Adipose tissue (tissue), 3 donors: ENCODE data around the gene CD80. TPM values are rescaled to one million over a fixed set of nuclear protein-coding genes. Genes with fewer than 3 reads are reported as not detected.
"Not testable (repeated sequence)": the region's sequence is repeated elsewhere in the genome, so short reads cannot be mapped to it uniquely, and the experiment has no call there.

Experiments used
- H3K27ac ChIP-seq: one replicate; pipeline ENCODE4 v1.5.1; 2013; ENCODE audit warnings: low read depth, low read length
- WGBS, 3 donors: extraction: QIAGEN DNeasy Blood & Tissue Kit; methylation state at CpG; one replicate each; pipeline ENCODE4 v1.1.7; 2013; 5-methylcytosine and 5-hydroxymethylcytosine counted together
- polyA plus RNA-seq, 3 donors: library from polyadenylated mRNA; stranded (reverse); fragments of 200-250 nt; gene quantifications; one replicate each; pipeline ENCODE4 v1.2.3, GENCODE V29; 2013
- donor health status: healthy with polysubstance abuse.
- donor health status: Bipolar disorder and iron deficiency.
- donor health status: healthy.

CD80 gene, protein sequence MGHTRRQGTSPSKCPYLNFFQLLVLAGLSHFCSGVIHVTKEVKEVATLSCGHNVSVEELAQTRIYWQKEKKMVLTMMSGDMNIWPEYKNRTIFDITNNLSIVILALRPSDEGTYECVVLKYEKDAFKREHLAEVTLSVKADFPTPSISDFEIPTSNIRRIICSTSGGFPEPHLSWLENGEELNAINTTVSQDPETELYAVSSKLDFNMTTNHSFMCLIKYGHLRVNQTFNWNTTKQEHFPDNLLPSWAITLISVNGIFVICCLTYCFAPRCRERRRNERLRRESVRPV
- polyA plus RNA-seq = under 1 TPM in 2 of 3 donors, not detected in 1; 0.06 to 0.14 TPM

DNA sequence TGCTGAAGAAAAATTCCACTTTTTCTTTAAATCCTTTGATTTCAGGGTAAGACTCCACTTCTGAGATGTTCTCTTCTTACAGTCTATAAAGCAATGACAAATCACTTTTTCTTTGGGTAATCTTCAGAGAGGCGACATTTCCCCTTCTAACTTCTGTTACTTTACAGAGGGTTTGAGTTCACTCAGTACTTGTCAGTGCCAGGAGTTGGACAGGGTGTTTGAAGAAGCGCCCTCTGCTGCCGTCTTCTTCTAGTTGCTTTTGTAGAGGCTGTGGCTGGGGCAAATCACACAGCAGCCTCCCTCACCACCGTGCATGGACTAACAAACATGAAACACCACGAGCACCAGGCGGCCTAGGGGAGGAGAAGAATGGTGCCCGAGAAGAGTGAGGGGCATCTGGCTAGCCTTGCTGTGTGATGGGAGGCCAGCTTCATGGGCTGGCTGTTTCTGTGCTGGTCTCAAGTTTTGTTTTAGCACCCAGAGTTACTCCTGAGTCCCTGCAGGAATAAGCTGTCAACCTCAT is at the start of gene CD80:
Gene CD80 (minus strand): TSS at position 174 of the 523 bp plus-strand sequence. CDS start 1,886 bp downstream, outside the sequence.
- WGBS, 3 donors = 17 to 33% (median 31%) methylated on average over 7 of the region's 7 CpGs

DNA sequence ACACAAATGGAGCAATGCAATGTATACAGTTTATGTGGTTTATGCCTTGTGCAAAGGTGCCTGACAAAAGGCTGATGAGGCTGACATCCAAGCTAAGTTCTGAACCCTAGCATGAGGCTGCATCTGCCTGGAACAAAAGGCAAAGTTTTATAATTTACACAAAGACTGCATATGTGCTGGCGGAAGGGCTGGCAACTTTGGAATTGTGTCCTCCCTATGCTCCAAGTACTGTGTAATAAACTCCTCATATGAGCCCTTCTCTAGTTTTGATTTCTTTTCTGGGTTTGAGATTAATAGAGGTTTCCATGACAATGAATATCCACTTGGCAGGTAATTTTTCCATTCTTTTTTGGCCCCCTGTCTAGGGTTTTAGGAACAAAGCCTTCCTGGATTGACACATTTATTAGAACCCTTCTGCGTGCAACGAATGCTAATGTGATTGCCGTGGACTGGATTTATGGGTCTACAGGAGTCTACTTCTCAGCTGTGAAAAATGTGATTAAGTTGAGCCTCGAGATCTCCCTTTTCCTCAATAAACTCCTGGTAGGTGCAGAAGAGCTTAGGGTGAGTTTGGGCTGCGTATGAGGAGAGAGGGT is 49.1 kb upstream of the CD80 start:
- 76 to 90% (median 86%) methylated on average over 6 of the region's 6 CpGs for WGBS, 3 donors
- no peak overlapping the region for H3K27ac ChIP-seq

More for the DNA sequence above, at the start of gene CD80:
- H3K27ac ChIP-seq = no peak within 1 kb of the TSS

DNA sequence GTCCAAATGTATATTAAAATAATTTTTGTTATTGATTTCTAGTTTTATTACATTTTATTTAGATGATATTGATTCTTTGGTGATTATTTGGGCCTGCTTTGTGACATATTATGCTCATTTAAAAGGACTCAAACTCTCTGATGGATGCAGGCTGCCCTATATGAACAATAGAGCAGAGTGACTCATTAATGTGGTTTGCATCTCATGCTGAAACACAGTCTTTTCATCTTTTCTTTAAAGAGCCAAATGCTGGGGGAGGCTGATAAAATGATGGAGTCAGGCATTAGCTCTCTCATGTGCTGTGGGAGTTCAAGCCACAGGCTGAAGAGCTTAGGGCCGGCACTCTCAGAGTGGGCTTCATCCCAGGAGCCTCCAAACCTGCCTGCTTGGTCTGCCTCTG is 45.5 kb upstream of the CD80 start:
- 63 to 91% (median 88%) methylated on average over 1 of the region's 1 CpG for WGBS, 3 donors
- no peak overlapping the region for H3K27ac ChIP-seq

DNA sequence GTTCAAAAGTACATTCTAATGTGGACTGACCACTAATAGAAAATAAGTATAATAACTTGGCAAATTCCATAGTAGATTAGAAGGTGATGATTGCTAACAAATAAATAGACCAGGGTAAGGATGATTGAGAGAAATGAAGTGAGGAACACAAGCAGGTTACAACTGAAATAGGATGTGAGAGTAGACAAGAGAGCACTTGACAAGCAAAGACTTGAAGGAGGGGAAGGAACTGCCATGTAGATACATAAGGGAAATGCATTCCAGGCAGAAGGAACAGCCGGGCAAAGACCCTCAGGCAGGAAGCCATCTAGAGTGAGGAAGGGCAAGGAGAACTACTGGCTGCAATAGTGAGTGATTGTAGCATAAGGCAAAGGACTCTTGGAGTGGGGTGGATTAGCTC is 43.3 kb upstream of the CD80 start:
- 50 to 88% (median 52%) methylated on average over 1 of the region's 1 CpG for WGBS, 3 donors
- H3K27ac ChIP-seq = no peak overlapping the region

DNA sequence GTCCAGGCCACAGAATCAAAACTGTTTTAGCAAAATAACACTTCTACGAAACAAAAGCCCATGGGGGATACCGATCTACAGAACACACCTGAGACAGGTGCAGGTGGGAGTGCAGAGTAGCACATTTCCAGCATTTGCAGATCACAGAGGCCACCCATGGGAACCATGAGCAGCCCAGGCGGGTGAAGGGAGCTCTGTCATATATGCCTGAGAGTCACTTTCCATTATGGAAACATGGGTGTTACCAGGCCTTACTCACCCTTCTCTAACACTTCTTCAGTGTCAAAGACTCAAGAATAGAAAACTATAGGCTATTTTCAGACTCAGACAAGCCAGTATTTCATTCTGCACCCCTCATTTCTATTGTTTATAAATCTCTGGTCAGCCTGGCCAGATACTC is 41.7 kb upstream of the CD80 start:
- H3K27ac ChIP-seq = no peak overlapping the region
- 87 to 94% (median 92%) methylated on average over 3 of the region's 3 CpGs for WGBS, 3 donors

DNA sequence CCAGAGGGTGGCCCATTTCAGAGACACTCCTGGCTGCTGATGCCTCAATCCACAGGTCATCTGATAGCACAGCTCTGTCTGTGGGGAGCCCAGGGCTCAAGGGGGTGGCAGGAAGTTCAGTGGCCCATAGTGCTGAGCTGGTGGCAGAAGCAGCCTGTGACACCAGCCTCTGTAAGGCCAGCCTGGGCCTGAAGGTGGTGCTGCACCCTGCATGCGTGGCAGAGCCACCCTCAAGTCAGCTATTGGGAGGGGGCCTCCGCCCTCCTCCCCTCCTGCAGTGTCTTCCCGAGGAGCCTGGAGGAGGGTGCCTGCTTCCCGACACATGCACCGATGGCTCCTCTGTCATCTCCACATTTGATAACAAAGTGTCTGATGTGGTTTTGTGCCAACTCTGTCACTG is 41.3 kb upstream of the CD80 start:
- WGBS, 3 donors = 64 to 68% (median 64%) methylated on average over 5 of the region's 5 CpGs
- H3K27ac ChIP-seq = no peak overlapping the region

DNA sequence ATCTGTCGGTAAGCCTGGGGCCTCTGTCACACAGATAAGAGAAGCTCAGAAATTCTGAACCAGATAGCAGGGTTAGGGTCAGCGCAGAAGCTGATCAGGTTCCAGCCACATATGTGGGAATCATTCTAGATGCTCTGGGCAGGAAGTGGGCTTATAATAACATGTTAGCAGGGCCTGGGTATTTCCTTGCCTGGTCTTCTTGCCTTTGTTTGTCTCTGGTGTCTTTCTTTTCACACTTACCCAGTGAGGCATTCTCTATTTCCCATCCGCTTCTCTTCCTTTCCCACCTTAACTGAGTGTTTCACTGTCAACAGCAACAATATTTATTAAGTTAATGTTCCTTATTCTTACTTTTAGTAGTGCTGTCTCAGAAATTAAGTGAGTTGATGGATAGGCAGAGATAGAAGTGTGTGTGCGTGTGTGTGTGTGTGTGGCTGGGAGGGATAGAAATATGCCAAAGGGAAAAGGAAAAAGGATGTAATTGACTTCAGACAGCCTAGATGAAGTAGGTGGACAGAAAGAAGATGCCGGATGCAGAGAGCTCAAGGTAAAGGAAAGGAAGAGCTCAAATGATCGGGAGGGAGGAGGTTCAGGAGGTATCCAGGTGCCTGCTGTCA is 40.3 kb upstream of the CD80 start:
- H3K27ac ChIP-seq = no peak overlapping the region
- 88 to 93% (median 91%) methylated on average over 6 of the region's 6 CpGs for WGBS, 3 donors

DNA sequence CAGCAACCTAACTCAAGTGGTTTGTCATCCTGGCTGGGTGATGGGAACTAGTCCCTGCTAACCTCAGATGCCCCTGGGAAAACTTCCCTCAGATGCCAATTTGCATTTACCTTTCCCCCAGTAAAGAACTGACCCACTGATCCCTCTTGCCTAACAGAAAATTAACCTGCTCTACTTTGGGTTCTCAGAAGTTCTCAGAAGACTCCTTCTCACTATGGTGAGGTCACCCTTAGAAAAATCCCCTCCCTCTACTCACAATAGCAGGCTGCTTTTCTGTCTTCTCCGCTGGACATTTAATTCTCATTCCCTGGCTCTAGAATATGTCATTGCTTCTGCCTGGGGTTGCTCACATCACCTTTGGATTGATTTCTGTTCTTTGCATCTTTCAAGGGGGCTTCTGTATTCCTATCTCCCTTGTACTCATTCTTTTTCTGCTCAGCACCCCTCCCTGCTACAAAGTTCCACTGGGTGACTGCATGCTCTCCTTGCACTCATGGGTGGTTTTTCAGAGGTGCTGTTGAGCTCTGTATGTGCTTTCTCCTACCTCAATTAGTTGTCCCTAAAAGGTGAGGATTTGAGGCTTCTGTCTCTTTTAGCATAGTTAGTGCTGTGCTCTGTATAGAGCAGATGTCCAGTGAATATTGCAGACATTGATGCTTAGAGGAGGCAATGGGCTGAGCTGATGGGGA is 39.1 kb upstream of the CD80 start:
- 90 to 96% (median 93%) methylated on average over 1 of the region's 1 CpG for WGBS, 3 donors

DNA sequence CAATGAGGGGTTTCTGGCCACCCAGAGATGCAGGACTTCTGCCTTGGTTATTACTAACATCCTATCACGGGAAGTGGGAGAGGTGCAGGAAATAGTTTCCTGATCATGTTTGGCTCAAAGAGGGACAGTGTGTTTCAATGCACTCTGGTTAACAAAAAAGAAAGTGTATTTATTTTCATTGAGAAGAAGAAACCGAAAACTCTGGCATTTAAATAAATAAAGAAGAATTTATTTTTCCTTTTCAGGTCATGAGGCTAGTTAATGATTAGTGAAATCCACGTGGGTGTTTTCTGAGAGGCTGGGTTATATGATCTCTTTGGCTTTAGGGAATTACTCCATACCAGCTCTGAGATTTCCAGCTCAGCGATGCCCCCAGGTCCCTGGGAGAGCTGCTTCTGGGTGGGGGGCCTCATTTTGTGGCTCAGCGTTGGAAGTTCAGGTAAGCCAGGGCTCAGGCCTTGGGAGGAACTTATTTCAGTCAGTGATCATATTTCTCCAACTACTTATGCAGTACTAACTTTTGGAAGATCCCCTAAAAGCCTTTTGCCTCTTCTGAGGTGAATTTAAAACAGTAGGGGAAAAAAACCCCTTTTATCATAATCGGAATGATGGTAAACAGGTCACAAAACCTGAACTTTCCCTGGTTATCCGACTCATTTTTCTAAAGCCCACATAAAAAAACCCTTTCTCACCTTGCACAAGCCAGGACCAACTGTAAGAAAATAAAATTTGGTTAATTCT is 38.3 kb upstream of the CD80 start, which contains the start of gene PLA1A:
Gene PLA1A (plus strand): TSS at position 338 of the 741 bp plus-strand sequence. CDS start 29 bp downstream, at position 367.
- H3K27ac ChIP-seq = peak within 1 kb of the TSS; percentile 51

More for the DNA sequence above, 39.1 kb upstream of the CD80 start:
- no peak overlapping the region for H3K27ac ChIP-seq

DNA sequence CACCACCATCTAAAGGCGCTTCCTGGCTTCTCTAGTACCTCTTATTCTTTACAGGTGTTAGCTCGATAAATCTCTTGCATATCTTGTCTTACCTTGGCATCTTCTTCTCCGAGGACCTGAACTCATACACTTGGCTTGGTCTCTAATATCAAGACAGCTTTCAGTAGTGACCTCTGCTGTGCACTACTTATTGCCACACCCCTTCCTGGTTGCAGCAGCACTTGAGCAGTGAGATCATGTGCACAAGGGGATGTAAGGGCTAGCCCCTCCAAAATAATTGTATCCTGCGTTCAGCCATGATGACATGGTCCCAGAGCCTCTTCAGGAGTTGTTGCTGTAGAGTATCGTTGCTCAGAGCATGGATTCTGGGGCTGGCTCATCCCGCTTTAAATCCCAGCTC is 37.0 kb upstream of the CD80 start:
- WGBS, 3 donors = 76 to 93% (median 83%) methylated on average over 6 of the region's 6 CpGs
- no peak overlapping the region for H3K27ac ChIP-seq

More for the DNA sequence above, 38.3 kb upstream of the CD80 start, which contains the start of gene PLA1A:
- 36 to 66% (median 60%) methylated on average over 7 of the region's 7 CpGs for WGBS, 3 donors

DNA sequence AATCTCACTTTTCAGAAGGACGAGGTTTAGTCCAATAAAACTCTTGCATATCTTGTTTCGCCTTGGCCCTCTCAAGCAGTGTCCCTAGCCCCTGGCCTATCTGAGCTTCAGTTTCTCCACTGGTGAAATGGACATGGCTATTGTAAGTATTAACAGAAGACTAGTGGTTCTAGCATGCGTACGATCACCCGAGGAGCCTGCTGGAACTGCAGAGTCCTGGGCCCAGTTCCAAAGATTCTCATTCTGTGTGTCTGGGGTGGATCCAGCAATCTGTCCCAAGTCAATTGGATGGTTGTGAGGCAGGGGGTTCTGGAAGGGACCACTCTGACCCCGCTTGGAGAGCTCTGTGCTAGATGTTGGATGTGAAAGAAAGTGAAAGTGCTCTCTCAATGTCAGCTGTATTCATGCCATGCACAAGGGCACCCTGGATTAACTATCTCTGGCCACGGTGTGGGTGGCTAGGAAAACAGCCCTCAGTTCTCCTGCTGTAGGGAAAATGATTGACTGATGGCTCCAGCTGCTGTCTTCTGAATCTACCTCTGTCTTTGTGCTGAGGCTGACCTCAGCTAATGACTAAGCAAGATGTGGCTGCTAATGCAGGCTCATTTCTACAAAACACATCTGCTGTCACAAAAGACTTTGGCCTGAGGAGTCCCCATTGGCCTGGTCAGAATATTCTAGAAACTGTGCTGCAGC is 36.4 kb upstream of the CD80 start:
- H3K27ac ChIP-seq = no peak overlapping the region
- WGBS, 3 donors = 68 to 87% (median 76%) methylated on average over 7 of the region's 7 CpGs

DNA sequence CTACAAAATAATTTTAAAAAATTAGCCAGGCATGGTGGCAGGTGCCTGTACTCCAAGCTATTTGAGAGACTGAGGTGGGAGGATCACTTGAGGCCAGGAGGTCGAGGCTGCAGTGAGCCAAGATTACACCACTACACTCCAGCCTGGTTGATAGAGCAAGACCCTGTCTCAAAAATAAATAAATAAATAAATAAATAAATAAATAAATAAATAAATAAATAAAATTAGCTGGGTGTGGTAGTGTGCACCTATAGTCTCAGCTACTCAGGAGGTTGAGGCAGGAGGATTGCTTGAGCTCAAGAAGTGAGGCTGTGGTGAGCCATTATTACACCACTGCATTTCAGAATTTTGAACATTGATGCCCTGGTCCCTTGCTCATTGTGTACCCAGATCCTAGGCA is 35.5 kb upstream of the CD80 start:
- WGBS, 3 donors = 87 to 100% (median 92%) methylated on average over 1 of the region's 1 CpG
- H3K27ac ChIP-seq = not testable (repeated sequence)

DNA sequence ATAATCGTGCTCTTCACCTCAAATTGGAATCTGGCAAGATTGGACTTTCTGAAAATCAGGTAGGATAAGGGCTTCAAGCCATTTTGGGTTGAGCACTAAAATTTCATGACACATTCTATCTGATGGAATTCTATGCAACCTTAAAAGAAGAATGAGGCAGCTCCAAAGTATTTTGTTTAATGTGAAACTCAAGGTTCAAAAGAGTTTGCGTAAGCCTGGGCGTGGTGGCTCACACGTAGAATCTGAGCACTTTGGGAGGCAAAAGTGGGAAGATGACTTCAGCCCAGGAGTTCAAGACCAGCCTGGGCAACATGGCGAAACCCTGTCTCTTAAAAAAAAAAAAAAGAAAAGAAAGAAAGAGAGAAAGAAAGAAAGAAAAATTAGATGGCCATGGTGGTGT is 34.7 kb upstream of the CD80 start:
- no peak overlapping the region for H3K27ac ChIP-seq
- 84 to 89% (median 89%) methylated on average over 5 of the region's 5 CpGs for WGBS, 3 donors

DNA sequence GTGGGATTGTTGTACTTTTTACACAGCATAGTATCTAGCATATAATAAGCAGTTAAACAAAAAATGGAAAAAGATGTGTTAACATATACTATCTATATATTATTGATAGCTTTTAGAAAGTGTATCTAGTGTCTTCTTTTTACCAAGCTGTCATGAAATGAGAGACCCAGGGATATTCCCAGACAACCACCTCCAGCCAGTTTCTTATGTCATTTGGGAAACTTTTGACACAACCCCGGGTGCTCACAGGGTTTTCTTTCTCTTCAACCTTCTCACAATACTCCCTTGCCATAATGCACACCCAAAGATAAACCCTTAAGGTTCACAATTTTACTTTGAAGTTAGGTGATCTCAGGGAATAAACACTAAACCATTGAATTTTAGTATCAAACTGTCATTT is 33.4 kb upstream of the CD80 start:
- H3K27ac ChIP-seq = no peak overlapping the region
- WGBS, 3 donors = 62 to 78% (median 70%) methylated on average over 1 of the region's 1 CpG

DNA sequence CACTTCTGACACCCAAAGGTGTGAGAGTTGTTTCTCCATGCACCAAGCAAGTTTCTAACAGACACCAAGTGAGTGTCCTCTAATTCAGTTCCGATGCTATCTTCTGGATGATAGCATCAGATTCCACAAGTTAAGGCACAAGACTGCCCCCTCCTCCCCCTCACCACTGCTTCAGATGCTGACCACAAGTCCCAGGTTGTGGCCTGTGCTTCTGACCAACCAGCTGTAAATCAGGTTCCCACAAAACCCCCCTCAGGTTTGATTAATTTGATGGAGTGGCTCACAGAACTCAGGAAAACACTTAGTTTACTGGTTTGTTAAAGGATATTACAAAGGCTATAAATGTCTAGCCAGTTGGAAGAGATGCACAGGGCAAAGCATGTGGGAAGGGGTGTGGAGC is 31.3 kb upstream of the CD80 start:
- 95 to 96% (median 96%) methylated on average over 1 of the region's 1 CpG for WGBS, 3 donors
- H3K27ac ChIP-seq = no peak overlapping the region

DNA sequence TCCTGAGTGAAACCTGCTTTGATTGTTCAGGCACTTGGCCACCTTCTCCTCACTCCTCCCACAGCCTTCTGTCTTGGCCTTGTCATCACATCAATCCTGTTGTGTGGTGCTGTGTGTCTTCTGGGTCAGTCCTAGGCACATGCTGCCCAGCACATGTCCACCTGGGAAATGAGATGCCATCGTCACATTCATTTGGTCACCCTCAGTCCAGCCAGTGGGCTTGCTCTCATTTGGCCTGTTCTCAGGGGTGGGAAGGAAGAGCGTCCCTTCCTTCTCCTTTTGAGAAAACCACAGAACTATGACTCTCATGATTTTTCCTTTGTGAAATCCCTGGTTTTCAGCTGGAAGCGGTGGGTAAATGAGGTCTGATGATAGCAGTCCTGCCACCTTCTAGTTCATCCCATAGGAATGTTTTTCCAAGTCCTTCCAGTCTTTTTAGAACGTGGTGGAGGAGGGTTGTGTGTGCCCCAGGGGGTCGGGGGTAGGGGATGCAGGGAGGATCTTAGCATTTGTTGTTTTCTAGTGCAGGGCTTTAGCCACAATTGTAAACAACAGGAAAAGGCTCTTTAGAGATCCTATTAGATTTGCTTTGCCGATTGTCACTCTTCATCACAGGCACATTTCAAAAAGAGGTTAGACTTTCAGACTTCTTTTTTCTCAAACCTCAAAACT is 29.8 kb upstream of the CD80 start:
- no peak overlapping the region for H3K27ac ChIP-seq
- 40 to 59% (median 50%) methylated on average over 6 of the region's 6 CpGs for WGBS, 3 donors

DNA sequence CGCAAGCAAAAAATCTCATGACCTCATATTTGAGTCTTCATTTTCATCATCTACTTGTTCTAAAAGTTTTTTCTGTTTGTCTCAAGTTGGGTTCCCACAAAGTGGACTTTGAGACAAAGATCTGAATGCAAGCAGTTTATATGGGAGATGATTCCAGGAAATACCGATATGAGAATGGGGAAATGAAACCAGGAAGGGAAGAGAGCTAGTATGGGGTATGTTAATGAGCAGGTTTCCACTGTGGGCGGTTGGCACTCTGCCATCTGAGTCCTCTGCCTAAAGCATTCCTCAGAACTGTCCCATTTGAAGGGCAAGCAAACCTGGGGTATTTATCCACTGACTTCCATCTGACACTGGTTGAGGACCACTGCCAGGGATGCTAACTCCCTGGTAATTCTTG is 28.7 kb upstream of the CD80 start:
- WGBS, 3 donors = 50 to 84% (median 67%) methylated on average over 3 of the region's 3 CpGs
- H3K27ac ChIP-seq = no peak overlapping the region
